HL-60 (cell line): Measurements from ENCODE around the gene CD164.

Source experiments
- CTCF ChIP-seq: IDR thresholded peaks from one replicate; pipeline ENCODE4 v1.5.1; 2011; ENCODE audit warnings: low read length, control low read depth, inconsistent platforms; ENCODE audit not compliant: insufficient read depth
- POLR2AphosphoS5 ChIP-seq: IDR thresholded peaks from 2 replicates; pipeline ENCODE4 v1.6.1; 2012; ENCODE audit warnings: low read depth
- REST ChIP-seq: IDR thresholded peaks from 2 replicates; pipeline ENCODE4 v1.6.1; 2012; ENCODE audit warnings: low read depth; ENCODE audit not compliant: insufficient replicate concordance

- TF ChIP-seq CTCF (no peak), REST (no peak), POLR2AphosphoS5 (no peak)
Measured at GRCh38 chr6:109347779-109348178, 34.5 kb downstream of the CD164 start.
